Stimulated activated CD4-positive, alpha-beta T cell treated with anti-CD3 and anti-CD28 coated beads, Interleukin-1b, Interleukin-23, amount 100 ng/mL, for 1 hour (primary cell): ENCODE data around the gene NTN1.
"Not testable (repeated sequence)": the region's sequence is repeated elsewhere in the genome, so short reads cannot be mapped to it uniquely, and the experiment has no call there.

Experiments
- DNase-seq, 2 donors: peaks; one replicate each; pipeline ENCODE4 v3.0.0-alpha.2; 2020; ENCODE audit warnings: low read depth in 2 of 2

The NTN1 gene

GRCh38 chr17:9244066-9245052, 223.0 kb downstream of the NTN1 start:
- no peak for DNase-seq

- no peak for DNase-seq
These were observed 226.2 kb downstream of the NTN1 start for GRCh38 chr17:9247401-9247938.

DNA sequence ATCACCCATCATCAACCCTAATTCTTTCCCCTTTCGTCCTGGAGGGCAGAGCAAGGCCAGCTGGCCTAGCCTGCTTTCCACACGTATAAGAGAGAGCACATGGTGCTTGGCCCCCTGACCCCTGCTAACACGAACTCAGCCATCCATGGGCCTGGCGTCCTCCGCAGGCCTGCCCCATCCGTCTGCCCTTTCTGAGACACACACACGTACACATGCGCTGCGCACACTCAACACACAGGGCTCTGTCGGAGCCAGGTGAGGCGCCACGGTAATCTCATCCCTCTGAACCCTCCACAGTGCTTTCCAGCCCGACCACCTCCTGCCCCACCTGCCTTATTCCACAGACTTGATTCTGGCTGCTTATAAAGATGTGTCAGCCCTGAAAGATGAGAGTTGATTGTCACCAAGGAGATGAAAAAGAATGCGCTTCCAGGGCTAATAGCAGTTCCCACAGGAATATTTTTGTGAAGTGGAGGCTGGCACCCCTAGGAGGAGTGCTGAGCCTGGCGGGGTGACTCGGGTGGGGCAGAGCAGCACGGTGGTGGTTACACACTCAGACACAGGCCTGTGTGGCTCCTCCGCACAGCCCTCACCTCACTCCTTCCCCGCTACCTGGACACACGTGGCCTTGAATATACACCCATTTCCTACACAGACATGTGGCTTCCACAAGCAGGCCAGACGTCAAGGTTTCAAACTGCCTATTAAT, 228.1 kb downstream of the NTN1 start:
- no peak for DNase-seq

DNA sequence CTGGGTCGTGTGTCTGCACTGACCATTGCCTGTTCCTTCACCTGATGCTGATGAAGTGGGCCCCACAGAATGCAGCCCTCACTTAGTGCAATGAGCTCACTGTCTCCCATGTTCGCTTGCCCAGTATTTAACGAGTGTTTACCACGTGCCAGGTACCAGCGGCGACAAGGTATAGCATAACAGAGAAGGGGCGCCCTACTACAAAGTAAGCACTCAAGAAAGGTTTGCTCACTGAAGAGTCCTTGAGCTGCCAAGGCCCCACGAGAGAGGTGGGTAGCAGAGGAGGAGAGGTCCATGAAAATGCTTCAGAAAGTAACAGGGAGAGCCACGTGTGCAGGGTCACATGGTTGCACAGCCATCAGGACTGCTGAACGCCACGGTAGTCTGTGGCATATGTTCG, 230.0 kb downstream of the NTN1 start:
- DNase-seq: no peak

- DNase-seq: no peak
These were observed 232.0 kb downstream of the NTN1 start for GRCh38 chr17:9253308-9253707.

DNA sequence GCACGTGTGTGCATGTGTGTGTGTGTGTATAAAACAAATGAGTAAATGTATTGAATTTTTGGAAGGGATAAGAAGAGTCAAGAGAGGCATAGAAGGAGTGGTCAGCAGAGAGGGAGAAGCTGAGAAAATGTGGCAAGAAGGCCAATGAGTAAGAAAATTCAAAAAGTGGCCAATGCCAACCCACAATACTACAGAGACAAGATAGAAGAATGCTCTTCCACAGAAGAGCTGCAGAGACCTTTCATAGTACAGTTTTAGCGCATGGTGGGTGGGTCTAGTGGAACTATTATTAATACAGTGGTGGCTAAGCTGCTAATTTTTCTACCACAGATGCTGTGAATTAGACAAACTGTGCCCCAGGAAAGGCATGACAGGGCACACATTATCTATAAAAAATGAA, 233.5 kb downstream of the NTN1 start:
- no peak for DNase-seq

DNA sequence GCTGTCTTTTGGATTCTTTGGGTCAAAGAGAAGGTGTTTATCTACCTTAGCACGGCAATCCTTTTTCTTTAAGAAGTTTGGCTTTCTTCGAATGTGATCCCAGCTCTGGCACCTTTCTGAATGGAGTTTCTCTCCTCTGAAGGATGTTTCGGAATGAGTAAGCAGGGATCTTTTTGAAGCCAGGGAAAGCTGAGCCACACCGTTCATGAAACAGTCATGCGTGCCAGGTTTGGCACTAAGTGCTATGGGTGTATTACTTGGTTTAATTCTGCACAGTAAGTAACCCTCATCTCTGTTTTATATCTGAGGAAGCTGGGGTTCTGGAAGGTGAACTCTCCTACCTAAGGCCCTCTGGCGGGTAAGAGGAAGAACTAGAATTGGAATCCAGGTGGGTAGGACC, 234.5 kb downstream of the NTN1 start:
- no peak for DNase-seq

GRCh38 chr17:9256361-9256750, 235.0 kb downstream of the NTN1 start:
- DNase-seq: no peak

DNA sequence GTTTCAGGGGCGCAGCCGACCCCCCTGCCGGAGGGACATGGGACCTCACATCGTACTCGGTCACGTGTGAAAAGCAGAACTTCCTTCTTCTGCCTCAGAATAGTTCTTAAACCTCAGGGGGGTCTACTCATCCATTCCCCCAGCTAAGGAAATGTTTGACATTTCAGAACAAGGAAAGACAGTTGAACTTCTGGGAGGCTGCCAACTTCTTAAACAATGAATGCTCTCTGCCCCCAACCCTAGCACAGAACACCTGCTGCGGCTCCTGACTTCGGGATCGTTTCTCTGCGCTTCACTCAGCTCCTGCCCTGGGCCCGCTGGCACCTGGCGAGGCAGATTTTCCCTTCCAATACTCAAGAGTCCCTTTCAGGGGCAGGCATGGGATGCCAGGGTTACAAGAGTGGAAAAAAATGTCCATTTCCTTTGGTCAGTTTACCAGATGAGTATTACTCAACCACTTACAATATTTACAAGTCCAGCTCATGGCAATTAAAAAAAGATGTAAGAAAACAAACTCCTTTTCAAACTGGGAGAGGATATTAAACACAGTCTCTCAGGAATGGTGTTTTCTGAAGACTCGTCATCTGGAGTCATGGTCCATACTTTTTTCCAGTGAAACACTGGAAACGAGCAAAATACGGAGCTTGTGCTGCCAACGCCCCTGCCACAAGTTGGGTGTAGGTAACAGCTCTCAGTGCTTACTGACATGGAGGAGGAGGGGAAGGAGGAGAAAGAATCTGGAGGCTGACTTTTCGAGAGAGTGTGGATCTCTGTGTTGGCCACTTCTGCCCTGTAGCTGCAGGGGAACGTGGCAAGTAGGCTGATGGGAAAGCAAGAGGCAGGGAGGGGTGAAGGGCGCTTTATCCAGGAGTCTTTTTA, 235.7 kb downstream of the NTN1 start:
- DNase-seq: no peak

DNA sequence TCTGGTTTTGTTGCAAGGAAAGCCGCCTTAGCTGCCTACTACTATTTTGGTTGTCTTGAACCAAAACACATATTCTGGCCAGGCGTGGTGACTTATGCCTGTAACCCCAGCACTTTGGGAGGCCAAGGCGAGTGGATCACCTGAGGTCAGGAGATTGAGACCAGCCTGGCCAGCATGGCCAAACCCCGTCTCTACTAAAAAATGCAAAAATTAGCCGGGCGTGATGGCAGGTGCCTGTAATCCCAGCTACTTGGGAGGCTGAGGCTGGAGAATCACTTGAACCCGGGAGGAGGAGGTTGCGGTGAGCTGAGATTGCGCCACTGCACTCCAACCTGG, 236.3 kb downstream of the NTN1 start:
- DNase-seq: not testable (repeated sequence)

- no peak for DNase-seq
These were observed 237.1 kb downstream of the NTN1 start for GRCh38 chr17:9258115-9259015.

GRCh38 chr17:9259419-9259818, 238.1 kb downstream of the NTN1 start:
- no peak for DNase-seq

DNA sequence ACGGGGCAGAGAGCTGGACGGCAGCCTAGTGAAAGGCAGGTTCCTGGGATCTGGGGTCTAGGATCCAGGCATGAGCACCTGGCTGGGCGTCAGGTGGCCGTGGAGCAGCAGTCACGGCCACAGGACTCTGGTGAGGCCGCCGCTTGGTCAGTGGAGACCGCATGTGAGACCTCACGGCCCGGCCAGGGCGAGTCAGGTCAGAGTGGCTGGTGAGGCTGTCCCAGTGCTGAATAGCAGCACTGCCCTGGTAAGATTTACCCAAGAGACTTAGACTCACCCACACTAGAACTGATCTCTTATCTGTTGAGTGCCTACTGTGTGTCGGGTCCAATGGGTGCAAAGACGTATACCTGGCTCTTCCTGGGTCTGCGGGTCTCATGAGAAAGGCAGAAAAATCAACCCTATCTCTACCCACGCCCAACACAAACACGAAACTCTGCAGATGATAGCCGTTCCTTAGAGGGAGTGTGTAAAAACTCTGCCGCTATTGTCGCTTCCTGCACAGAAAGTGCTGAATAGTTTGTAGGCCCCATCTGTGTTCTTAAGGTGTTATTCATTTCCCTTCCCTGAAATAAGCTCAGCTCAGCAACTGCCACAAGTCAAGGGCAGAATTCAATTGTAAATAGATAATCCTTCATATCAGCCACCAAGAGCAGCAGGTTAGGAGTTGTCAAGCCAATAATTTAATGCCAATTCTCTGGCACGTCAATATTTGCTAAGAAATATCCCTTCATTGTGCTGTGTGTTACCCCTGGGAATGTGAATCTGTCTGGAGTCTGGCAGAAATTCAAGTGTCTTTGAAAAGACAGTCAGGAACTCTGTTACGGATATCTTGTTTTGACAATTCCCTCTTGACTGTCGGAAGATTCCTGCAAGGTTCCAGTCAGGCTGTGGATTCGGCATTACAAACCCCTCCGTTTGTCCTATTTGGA, 240.0 kb downstream of the NTN1 start:
- no peak for DNase-seq

DNA sequence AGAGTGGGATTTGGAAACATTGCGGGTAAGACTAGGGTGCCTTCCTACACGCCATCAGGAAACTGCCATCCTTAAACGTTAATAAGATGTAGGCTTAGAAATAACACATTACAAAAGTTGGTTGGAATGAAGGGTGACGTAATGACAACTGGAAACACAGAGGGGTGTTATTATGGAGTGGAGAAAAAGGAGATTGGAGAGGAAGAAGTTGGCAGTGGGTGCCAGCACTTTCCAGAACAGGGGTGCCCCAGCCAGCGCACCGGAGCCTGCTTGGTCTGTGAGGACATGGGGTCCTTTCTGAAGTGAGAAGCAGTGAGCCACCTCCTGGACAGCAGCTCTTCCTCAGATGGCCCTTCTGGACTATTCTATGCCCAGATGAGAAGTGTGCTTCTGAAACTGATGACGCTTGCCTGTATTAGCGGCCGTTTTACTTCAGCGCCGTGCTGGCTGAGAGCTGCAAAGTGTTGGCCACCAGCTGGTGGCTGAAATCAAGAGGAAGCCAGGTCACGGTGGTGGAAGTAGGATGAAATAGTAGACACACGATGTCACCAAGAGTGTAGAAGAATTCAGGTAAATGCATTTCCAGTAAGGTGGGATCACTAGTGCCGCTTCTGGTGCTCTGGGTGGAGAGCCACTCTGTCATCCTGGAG, 244.8 kb downstream of the NTN1 start:
- DNase-seq: no peak

- no peak for DNase-seq
These were observed 245.4 kb downstream of the NTN1 start for GRCh38 chr17:9266697-9267117.

DNA sequence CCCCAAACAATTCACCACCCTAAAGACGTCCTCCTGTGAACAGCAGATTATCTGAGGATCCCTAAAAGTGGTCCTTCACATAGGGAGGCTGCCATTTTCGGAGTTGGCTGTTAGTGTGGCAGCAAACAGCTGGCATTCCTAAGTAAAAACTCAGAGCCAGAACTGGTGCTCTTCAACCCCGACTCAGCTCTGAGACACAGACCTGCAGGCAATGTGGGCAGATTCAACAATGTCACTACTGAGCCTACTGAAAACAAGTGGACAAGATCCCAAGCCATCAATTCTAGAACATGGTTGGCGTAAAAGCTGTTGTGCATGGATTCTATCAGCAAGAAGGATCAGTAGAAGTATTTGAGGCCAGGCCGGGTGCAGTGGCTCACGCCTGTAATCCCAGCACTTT, 247.2 kb downstream of the NTN1 start:
- DNase-seq: no peak

GRCh38 chr17:9269350-9270035, 248.2 kb downstream of the NTN1 start:
- no peak for DNase-seq

- no peak for DNase-seq
These were observed 249.6 kb downstream of the NTN1 start for GRCh38 chr17:9270921-9271320.

GRCh38 chr17:9271989-9272388, 250.7 kb downstream of the NTN1 start:
- DNase-seq: no peak
